NCI-H69 (cell line): ENCODE results near the gene ASXL2.
"Not testable (repeated sequence)": the region's sequence is repeated elsewhere in the genome, so short reads cannot be mapped to it uniquely, and the experiment has no call there.

Experiments
- DNase-seq: peaks from one replicate; lab custom pipeline; 2025; lab: John Stamatoyannopoulos, UW

Gene ASXL2

GRCh38 chr2:25878361-25879132 is at the start of gene ASXL2:
ASXL2 (minus strand) TSS chr2:25878487; CDS start chr2:25878222, 265 bp downstream.
- DNase-seq, result peak; percentile 97

- DNase-seq, result no peak
These were observed 48.9 kb upstream of the ASXL2 start for GRCh38 chr2:25926984-25927756.

GRCh38 chr2:25922501-25922900 is 44.2 kb upstream of the ASXL2 start:
- no peak for DNase-seq

GRCh38 chr2:25920786-25921415 is 42.6 kb upstream of the ASXL2 start:
- DNase-seq, result no peak

GRCh38 chr2:25920336-25920735 is 42.0 kb upstream of the ASXL2 start:
- DNase-seq, result no peak

GRCh38 chr2:25917832-25918231 is 39.5 kb upstream of the ASXL2 start:
- DNase-seq, result no peak

- DNase-seq, result not testable (repeated sequence)
These were observed 39.1 kb upstream of the ASXL2 start for GRCh38 chr2:25917411-25917810.

GRCh38 chr2:25915944-25916772 is 37.9 kb upstream of the ASXL2 start:
- not testable (repeated sequence) for DNase-seq

GRCh38 chr2:25915411-25915810 is 37.1 kb upstream of the ASXL2 start:
- DNase-seq, result not testable (repeated sequence)

- DNase-seq, result not testable (repeated sequence)
These were observed 35.3 kb upstream of the ASXL2 start for GRCh38 chr2:25913696-25913973.

- DNase-seq, result peak; percentile 50
These were observed 34.8 kb upstream of the ASXL2 start for GRCh38 chr2:25912851-25913695.

- DNase-seq, result not testable (repeated sequence)
These were observed 31.3 kb upstream of the ASXL2 start for GRCh38 chr2:25909574-25909973.

GRCh38 chr2:25905126-25905525 is 26.8 kb upstream of the ASXL2 start:
- no peak for DNase-seq

- no peak for DNase-seq
These were observed 25.0 kb upstream of the ASXL2 start for GRCh38 chr2:25903216-25903776.

- no peak for DNase-seq
These were observed 21.2 kb upstream of the ASXL2 start for GRCh38 chr2:25899404-25899970.

- DNase-seq, result no peak
These were observed 19.2 kb upstream of the ASXL2 start for GRCh38 chr2:25897506-25897905.

- DNase-seq, result not testable (repeated sequence)
These were observed 18.0 kb upstream of the ASXL2 start for GRCh38 chr2:25896308-25896707.

- no peak for DNase-seq
These were observed 17.3 kb upstream of the ASXL2 start for GRCh38 chr2:25895610-25896009.

- no peak for DNase-seq
These were observed 16.7 kb upstream of the ASXL2 start for GRCh38 chr2:25895018-25895417.

GRCh38 chr2:25894135-25894830 is 16.0 kb upstream of the ASXL2 start:
- peak; percentile 83 for DNase-seq
